ENCODE results near the gene ABCA4. TPM values are rescaled to one million over a fixed set of nuclear protein-coding genes. Genes with fewer than 3 reads are reported as not detected.

ABCA4 gene
- total RNA-seq, 1 donor from 2014 or later = 51.7 TPM

DNA sequence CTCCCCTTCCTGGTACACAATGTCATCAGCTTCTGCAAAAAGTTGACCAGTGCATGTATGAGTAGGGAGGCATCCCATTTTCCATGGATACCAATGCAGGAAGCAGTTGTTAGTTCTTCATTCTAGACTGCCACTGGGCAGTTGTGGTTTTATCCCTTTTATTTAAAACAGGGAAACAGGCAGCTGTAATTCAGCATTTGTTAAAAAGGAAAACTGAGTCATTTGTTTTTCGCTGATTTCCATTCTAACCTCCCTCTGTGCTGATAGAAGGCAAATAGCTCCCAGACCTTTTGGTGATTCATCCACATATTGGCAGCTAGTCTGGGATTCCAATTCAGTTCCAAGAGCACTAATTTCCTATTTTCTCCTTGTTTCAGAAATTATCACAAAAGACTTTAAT, 21.1 kb upstream of the ABCA4 start:
- H3K36me3 Mint-ChIP-seq (ENCODE audit: low read depth, unreplicated experiment) = no peaks in the 10 kb centered on the region
- peaks cover 2% of the 10 kb centered on the region for H3K27me3 Mint-ChIP-seq (ENCODE audit: unreplicated experiment)
- TF ChIP-seq, protein P1, sequence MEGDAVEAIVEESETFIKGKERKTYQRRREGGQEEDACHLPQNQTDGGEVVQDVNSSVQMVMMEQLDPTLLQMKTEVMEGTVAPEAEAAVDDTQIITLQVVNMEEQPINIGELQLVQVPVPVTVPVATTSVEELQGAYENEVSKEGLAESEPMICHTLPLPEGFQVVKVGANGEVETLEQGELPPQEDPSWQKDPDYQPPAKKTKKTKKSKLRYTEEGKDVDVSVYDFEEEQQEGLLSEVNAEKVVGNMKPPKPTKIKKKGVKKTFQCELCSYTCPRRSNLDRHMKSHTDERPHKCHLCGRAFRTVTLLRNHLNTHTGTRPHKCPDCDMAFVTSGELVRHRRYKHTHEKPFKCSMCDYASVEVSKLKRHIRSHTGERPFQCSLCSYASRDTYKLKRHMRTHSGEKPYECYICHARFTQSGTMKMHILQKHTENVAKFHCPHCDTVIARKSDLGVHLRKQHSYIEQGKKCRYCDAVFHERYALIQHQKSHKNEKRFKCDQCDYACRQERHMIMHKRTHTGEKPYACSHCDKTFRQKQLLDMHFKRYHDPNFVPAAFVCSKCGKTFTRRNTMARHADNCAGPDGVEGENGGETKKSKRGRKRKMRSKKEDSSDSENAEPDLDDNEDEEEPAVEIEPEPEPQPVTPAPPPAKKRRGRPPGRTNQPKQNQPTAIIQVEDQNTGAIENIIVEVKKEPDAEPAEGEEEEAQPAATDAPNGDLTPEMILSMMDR (IDR thresholded peaks at IDR 0.05; ENCODE audit: unreplicated experiment) = no peak
- H3K4me3 Mint-ChIP-seq (ENCODE audit: unreplicated experiment) = no peak overlapping the region
- H3K27ac Mint-ChIP-seq (ENCODE audit: unreplicated experiment) = no peak overlapping the region
- H3K4me1 Mint-ChIP-seq (ENCODE audit: unreplicated experiment) = peaks cover 4% of the 10 kb centered on the region
- no peak for DNase-seq (ENCODE audit: low spot score)
- no peaks in the 10 kb centered on the region for H3K9me3 Mint-ChIP-seq (ENCODE audit: unreplicated experiment)

DNA sequence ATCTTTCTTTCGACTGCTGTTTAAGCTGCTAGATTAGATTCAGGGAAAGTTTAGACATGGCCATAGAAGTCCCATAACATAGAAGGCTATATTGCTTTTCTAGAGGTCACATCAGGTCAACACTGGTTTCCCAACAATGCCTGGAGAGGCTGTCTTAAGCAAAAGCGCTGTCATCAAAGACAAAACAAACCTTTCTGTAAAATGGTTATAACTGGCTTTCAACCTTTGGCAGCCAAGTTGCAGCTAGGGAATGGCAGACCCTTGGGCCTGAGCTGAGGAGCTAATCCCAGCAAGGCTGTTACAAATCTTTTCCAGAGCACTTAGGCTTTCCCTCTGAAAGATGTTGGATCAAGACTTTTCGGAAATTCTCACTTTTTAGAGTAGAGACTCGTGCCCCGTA, 11.2 kb upstream of the ABCA4 start:
- H3K36me3 Mint-ChIP-seq (ENCODE audit: low read depth, unreplicated experiment) = peaks cover 8% of the 10 kb centered on the region
- H3K27me3 Mint-ChIP-seq (ENCODE audit: unreplicated experiment) = peaks cover 2% of the 10 kb centered on the region
- TF ChIP-seq, protein P1 (IDR thresholded peaks at IDR 0.05; ENCODE audit: unreplicated experiment) = no peak
- no peaks in the 10 kb centered on the region for H3K9me3 Mint-ChIP-seq (ENCODE audit: unreplicated experiment)
- H3K27ac Mint-ChIP-seq (ENCODE audit: unreplicated experiment) = no peak overlapping the region
- H3K4me1 Mint-ChIP-seq (ENCODE audit: unreplicated experiment) = peaks cover 18% of the 10 kb centered on the region
- no peak for DNase-seq (ENCODE audit: low spot score)
- no peak overlapping the region for H3K4me3 Mint-ChIP-seq (ENCODE audit: unreplicated experiment)

DNA sequence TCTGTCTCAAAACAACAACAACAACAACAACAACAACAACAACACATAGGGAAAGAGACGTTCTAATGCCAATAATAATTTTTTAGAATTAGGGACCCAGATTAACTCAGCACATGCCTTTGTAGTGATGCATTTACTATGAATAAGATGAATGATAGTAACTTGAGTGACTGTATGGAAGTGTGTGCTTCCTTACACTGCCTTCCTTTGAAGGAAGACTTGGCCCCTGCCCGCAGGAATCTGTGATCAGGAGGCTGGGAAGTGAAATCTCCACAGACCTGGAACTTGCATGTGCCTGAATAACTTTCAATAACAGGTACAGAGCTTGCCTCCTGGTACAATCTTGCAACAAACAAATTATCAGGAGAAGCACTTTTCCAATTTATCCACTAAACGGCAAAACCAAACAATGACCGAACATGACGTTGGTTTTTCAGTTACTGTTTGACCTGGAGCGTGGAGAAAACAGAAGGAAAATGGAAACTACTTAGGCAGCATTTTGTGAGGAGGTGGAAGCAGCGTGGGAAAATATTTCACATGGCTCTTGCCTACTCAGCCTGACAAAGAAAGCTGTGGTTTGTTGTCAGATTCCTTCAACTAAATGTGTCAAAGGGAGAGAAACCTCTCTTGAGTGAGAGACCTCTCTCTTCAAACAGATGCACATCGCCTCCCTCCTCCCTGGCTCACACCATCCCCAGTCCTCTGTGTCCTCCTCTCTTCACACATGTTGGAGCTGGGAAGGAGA, 10.1 kb upstream of the ABCA4 start:
- Mint-ChIP-seq H3K4me3 (ENCODE audit: unreplicated experiment) (no peak overlapping the region), H3K4me1 (ENCODE audit: unreplicated experiment) (peaks cover 18% of the 10 kb centered on the region), H3K36me3 (ENCODE audit: low read depth, unreplicated experiment) (peaks cover 8% of the 10 kb centered on the region), H3K27ac (ENCODE audit: unreplicated experiment) (no peak overlapping the region), H3K27me3 (ENCODE audit: unreplicated experiment) (no peaks in the 10 kb centered on the region), H3K9me3 (ENCODE audit: unreplicated experiment) (no peaks in the 10 kb centered on the region)
- DNase-seq (ENCODE audit: low spot score) = no peak
- TF ChIP-seq, protein P1 (IDR thresholded peaks at IDR 0.05; ENCODE audit: unreplicated experiment) = no peak

DNA sequence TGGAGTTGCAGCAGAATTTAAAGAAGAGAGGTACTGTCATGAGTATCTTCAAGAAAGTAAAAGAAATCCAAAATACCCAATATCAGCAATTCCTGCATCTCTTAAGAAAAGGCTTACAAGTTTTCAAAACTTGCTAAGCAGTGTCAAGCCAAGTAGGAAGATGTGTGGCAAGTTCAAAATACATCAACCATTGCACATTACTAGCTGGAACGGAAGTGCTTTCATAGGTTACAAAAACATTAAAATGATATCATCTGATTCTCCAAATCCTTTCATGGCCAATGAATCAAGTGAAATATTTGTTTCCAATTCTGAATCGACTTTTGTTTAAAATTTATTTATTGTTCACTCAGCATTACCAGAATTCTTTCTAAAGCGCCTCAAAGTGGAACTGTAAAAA, 5.7 kb upstream of the ABCA4 start:
- Mint-ChIP-seq H3K4me3 (ENCODE audit: unreplicated experiment) (no peak overlapping the region), H3K36me3 (ENCODE audit: low read depth, unreplicated experiment) (no peaks in the 10 kb centered on the region), H3K9me3 (ENCODE audit: unreplicated experiment) (no peaks in the 10 kb centered on the region), H3K27ac (ENCODE audit: unreplicated experiment) (no peak overlapping the region), H3K27me3 (ENCODE audit: unreplicated experiment) (peaks cover 1% of the 10 kb centered on the region), H3K4me1 (ENCODE audit: unreplicated experiment) (peaks cover 20% of the 10 kb centered on the region)
- TF ChIP-seq, protein P1 (IDR thresholded peaks at IDR 0.05; ENCODE audit: unreplicated experiment) = no peak
- DNase-seq (ENCODE audit: low spot score) = no peak

Data from endothelial cell (in vitro differentiated cells).